Spleen (tissue), 11 donors: ENCODE measurements around the gene MARK1. TPM values are rescaled to one million over a fixed set of nuclear protein-coding genes. Genes with fewer than 3 reads are reported as not detected.

Source experiments
- DNase-seq: peaks from one replicate; pipeline ENCODE4 v3.0.0-alpha.2; 2020
- H3K27ac ChIP-seq, 8 donors: fragments of 200-600 bp; sonication (generic) in 7 of 8; 1 replicate in 4 of 8; 2 replicates in 4 of 8; pipeline versions ENCODE4 v1.5.0 to v1.8.0; 2016 to 2021; ENCODE audit warnings: inconsistent platforms in 4 of 8, mild to moderate bottlenecking in 4 of 8, moderate library complexity in 1 of 8
- H3K27me3 ChIP-seq, 7 donors: fragments of 200-600 bp; sonication (generic) in 6 of 7; replicated peaks in 1 of 7; 1 replicate in 4 of 7; 2 replicates in 3 of 7; pipeline versions ENCODE4 v1.5.0 to v1.8.0; 2016 to 2021; ENCODE audit warnings: inconsistent platforms in 3 of 7, mild to moderate bottlenecking in 1 of 7
- H3K36me3 ChIP-seq, 6 donors: fragments of 200-600 bp; sonication (generic) in 5 of 6; 1 replicate in 4 of 6; 2 replicates in 2 of 6; pipeline versions ENCODE4 v1.5.0 to v1.8.0; 2016 to 2021; ENCODE audit warnings: inconsistent platforms in 2 of 6
- H3K4me1 ChIP-seq, 6 donors: fragments of 200-600 bp; sonication (generic) in 5 of 6; 1 replicate in 3 of 6; 2 replicates in 3 of 6; pipeline versions ENCODE4 v1.5.0 to v1.8.0; 2016 to 2021; ENCODE audit warnings: inconsistent platforms in 3 of 6
- H3K4me3 ChIP-seq, 8 donors: fragments of 200-600 bp; sonication (generic) in 7 of 8; 1 replicate in 4 of 8; 2 replicates in 4 of 8; pipeline versions ENCODE4 v1.5.0 to v1.8.0; 2016 to 2021; ENCODE audit warnings: inconsistent platforms in 4 of 8, mild to moderate bottlenecking in 4 of 8, moderate library complexity in 2 of 8
- H3K9me3 ChIP-seq, 8 donors: fragments of 200-600 bp; sonication (generic) in 7 of 8; 1 replicate in 4 of 8; 2 replicates in 4 of 8; pipeline versions ENCODE4 v1.5.0 to v1.8.0; 2016 to 2021; ENCODE audit warnings: inconsistent platforms in 4 of 8
- CTCF ChIP-seq, 11 experiments: fragments of 200-600 bp in 7 of 11; fragments of 450-650 bp in 4 of 11; sonication (generic) in 4 of 11; IDR thresholded peaks in 8 of 11; conservative IDR thresholded peaks in 3 of 11; 1 replicate in 7 of 11; 2 replicates in 4 of 11; pipeline versions ENCODE4 v1.4.0 to v1.8.0; 2016 to 2021; ENCODE audit warnings: antibody characterized with exemption in 11 of 11, inconsistent platforms in 4 of 11, mild to moderate bottlenecking in 1 of 11
- POLR2A ChIP-seq, 3 donors: fragments of 450-650 bp; IDR thresholded peaks; one replicate each; pipeline ENCODE4 v1.5.1; 2017; ENCODE audit warnings: antibody characterized with exemption in 3 of 3, mild to moderate bottlenecking in 1 of 3
- POLR2AphosphoS5 ChIP-seq, 3 donors: sonication (generic); formaldehyde crosslinking; IDR thresholded peaks; one replicate each; pipeline ENCODE4 v1.5.1; 2017; ENCODE audit warnings: antibody characterized with exemption in 3 of 3
- WGBS, 5 donors: extraction: QIAGEN DNeasy Blood & Tissue Kit in 3 of 5; methylation state at CpG; one replicate each; pipeline versions ENCODE4 v1.1.5 to v1.1.7; 2013 to 2018; 5-methylcytosine and 5-hydroxymethylcytosine counted together
- intact Hi-C: fragments of 100-400 bp; cut with DNase I; formaldehyde crosslinking; loops from one replicate; pipeline ENCODE4 v1.15.0; 2023; ENCODE audit warnings: low total_unique reads
- polyA plus RNA-seq, 3 donors: library from polyadenylated mRNA; stranded (reverse); fragments of 200-250 nt; gene quantifications; one replicate each; pipeline ENCODE4 v1.2.1, GENCODE V29; 2013
- total RNA-seq, 7 donors: library from RNA; depleted of rRNA in 3 of 7; stranded (reverse); fragments of >200 nt in 3 of 7; fragmentation: NEBNext Ultra II Directional in 4 of 7; extraction: Animal tissue kit (Norgen Biotek cat#: 25700) in 4 of 7; gene quantifications; one replicate each; pipeline versions ENCODE4 v1.1.0 to v1.2.1, GENCODE V29; 2016 to 2021
- donor health status: healthy with polysubstance abuse.
- donor health status: DM: no; HTN: no; CAD: no; lungs with moderate emphysema.
- donor health status: DM: no; HTN: no; CAD: no.
- donor health status: Bipolar disorder and iron deficiency.
- donor health status: healthy.
- donor health status: DM: no; HTN: no; CAD: no.
- donor health status: DM: yes; HTN: yes; CAD: no.

The MARK1 gene
- total and polyA plus RNA-seq, 10 donors, result 0.59 to 3.9 (median 2.1) TPM

- Histone ChIP-seq H3K27me3 (peaks cover 0 to 5% (median 0%) of the 10 kb centered on the region in 7 donors), H3K36me3 (no peaks in the 10 kb centered on the region), H3K4me3 (no peak overlapping the region), H3K4me1 (no peaks in the 10 kb centered on the region), H3K27ac (no peak overlapping the region), H3K9me3 (no peaks in the 10 kb centered on the region)
- 44 to 75% (median 58%) methylated on average over 1 of the region's 1 CpG for WGBS, 5 donors
- DNase-seq, result no peak
- intact Hi-C loops, result no loop called here
- no peak for TF ChIP-seq POLR2AphosphoS5 (IDR thresholded peaks at IDR 0.05)
- no peak for TF ChIP-seq POLR2A (IDR thresholded peaks at IDR 0.05)
- TF ChIP-seq CTCF (IDR thresholded peaks at IDR 0.05 in 8 of 11, conservative IDR thresholded peaks at IDR 0.05 in 3 of 11), result no peak
Observed at GRCh38 chr1:220655509-220655908, 127.6 kb downstream of the MARK1 start.

GRCh38 chr1:220655961-220656740 is 128.2 kb downstream of the MARK1 start:
- Histone ChIP-seq H3K9me3 (no peaks in the 10 kb centered on the region), H3K4me3 (no peak overlapping the region), H3K27ac (no peak overlapping the region), H3K27me3 (peaks cover 0 to 5% (median 0%) of the 10 kb centered on the region in 7 donors), H3K4me1 (no peaks in the 10 kb centered on the region), H3K36me3 (no peaks in the 10 kb centered on the region)
- intact Hi-C loops, result no loop called here
- DNase-seq, result no peak
- TF ChIP-seq POLR2A (IDR thresholded peaks at IDR 0.05), result no peak
- TF ChIP-seq CTCF (IDR thresholded peaks at IDR 0.05 in 8 of 11, conservative IDR thresholded peaks at IDR 0.05 in 3 of 11), result no peak

GRCh38 chr1:220666349-220666748 is 138.4 kb downstream of the MARK1 start:
- 79 to 93% (median 82%) methylated on average over 3 of the region's 3 CpGs for WGBS, 5 donors

More at GRCh38 chr1:220666349-220666748, 138.4 kb downstream of the MARK1 start:
- peaks cover 0 to 24% (median 19%) of the 10 kb centered on the region in 8 donors for H3K9me3 ChIP-seq
- TF ChIP-seq POLR2AphosphoS5 (IDR thresholded peaks at IDR 0.05), result no peak
- TF ChIP-seq POLR2A (IDR thresholded peaks at IDR 0.05), result no peak
- TF ChIP-seq CTCF (IDR thresholded peaks at IDR 0.05 in 8 of 11, conservative IDR thresholded peaks at IDR 0.05 in 3 of 11), result no peak
- intact Hi-C loops, result no loop called here
- no peaks in the 10 kb centered on the region for H3K36me3 ChIP-seq
- DNase-seq, result no peak
- no peak overlapping the region for H3K27ac ChIP-seq
- H3K4me1 ChIP-seq, result no peaks in the 10 kb centered on the region
- H3K4me3 ChIP-seq, result no peak overlapping the region
- H3K27me3 ChIP-seq, result no peaks in the 10 kb centered on the region
